A549 (cell line): Measurements from ENCODE around the gene PORCN. TPM values are rescaled to one million over a fixed set of nuclear protein-coding genes. Genes with fewer than 3 reads are reported as not detected.
A peak's percentile ranks its signal among the peaks of the same experiment; 100 is the strongest.

Source experiments
- ATAC-seq, 2 experiments: fragments of 200-7000 bp in 1 of 2; fragments of >200 bp in 1 of 2; cut with Nextera tagmentation in 1 of 2; cut with Tn5 transposase in 1 of 2; 3 replicates each; pipeline versions ENCODE4 v1.8.0 to v1.9.1; 2018 to 2020; ENCODE audit warnings: mild to moderate bottlenecking in 1 of 2, moderate library complexity in 1 of 2
- CTCF ChIA-PET: fragments of 300-600 bp; sonication (Branson Sonifier 250); formaldehyde crosslinking; extraction: SDS; loops from one replicate; lab custom pipeline; 2021; ENCODE audit warnings: antibody characterized with exemption, inconsistent platforms; lab: Yijun Ruan, JAX
- POLR2A ChIA-PET: fragments of 350-600 bp; formaldehyde crosslinking; extraction: SDS; loops from one replicate; lab custom pipeline; 2021; ENCODE audit warnings: antibody characterized with exemption, inconsistent platforms; lab: Yijun Ruan, JAX
- DNase-seq, 2 experiments: peaks; one replicate each; pipeline versions ENCODE4 v3.0.0 to v3.0.0-alpha.2; 2011 to 2016; ENCODE audit warnings: low read depth in 1 of 2, low spot score in 1 of 2
- FAIRE-seq: peaks from 2 replicates; lab custom pipeline; 2011; peaks lifted over from hg19 to GRCh38; lab: Jason Lieb, UNC
- H3K27ac ChIP-seq, 2 experiments: fragments of >200 bp; sonication (Bioruptor Twin); formaldehyde crosslinking; 3 replicates each; pipeline ENCODE4 v1.5.1; 2016 to 2017
- H3K4me1 ChIP-seq: fragments of >200 bp; sonication (Bioruptor Twin); formaldehyde crosslinking; 3 replicates; pipeline ENCODE4 v1.6.1; 2016
- H3K4me2 ChIP-seq: fragments of >200 bp; sonication (Bioruptor Twin); formaldehyde crosslinking; 3 replicates; pipeline ENCODE4 v1.6.1; 2016
- H3K4me3 ChIP-seq: fragments of >200 bp; sonication (Bioruptor Twin); formaldehyde crosslinking; 3 replicates; pipeline ENCODE4 v1.5.1; 2016
- H3K9me3 ChIP-seq: fragments of >200 bp; sonication (Bioruptor Twin); formaldehyde crosslinking; 3 replicates; pipeline ENCODE4 v1.6.1; 2016
- ATOH8 ChIP-seq: fragments of 250-450 bp; sonication (Bioruptor Pico); IDR thresholded peaks from 2 replicates; pipeline ENCODE4 v1.5.0; 2020; ENCODE audit warnings: low read depth, mild to moderate bottlenecking, moderate library complexity
- BCL3 ChIP-seq: fragments of >200 bp; sonication (Bioruptor Twin); formaldehyde crosslinking; IDR thresholded peaks from 3 replicates; pipeline ENCODE4 v1.6.1; 2016
- CEBPB ChIP-seq, 2 experiments: fragments of >200 bp in 1 of 2; sonication (Bioruptor Twin) in 1 of 2; formaldehyde crosslinking in 1 of 2; IDR thresholded peaks; 2 replicates each; pipeline ENCODE4 v1.6.1; 2012 to 2016
- CTCF ChIP-seq: fragments of >200 bp; sonication (Bioruptor Twin); formaldehyde crosslinking; IDR thresholded peaks from 3 replicates; pipeline ENCODE4 v1.5.1; 2016
- EHF ChIP-seq: fragments of 250-450 bp; sonication (Bioruptor Pico); IDR thresholded peaks from 2 replicates; pipeline ENCODE4 v1.5.0; 2020; ENCODE audit warnings: mild to moderate bottlenecking
- EHMT2 ChIP-seq: fragments of 200-600 bp; sonication (generic); IDR thresholded peaks from 2 replicates; pipeline ENCODE4 v1.6.1; 2016; ENCODE audit warnings: antibody characterized with exemption, low read depth, mild to moderate bottlenecking, moderate library complexity
- EP300 ChIP-seq, 2 experiments: fragments of >200 bp; sonication (Bioruptor Twin); formaldehyde crosslinking; IDR thresholded peaks; 2 replicates in 1 of 2; 3 replicates in 1 of 2; pipeline ENCODE4 v1.6.1; 2016 to 2017
- FOXS1 ChIP-seq: fragments of 250-450 bp; sonication (Bioruptor Pico); IDR thresholded peaks from 2 replicates; pipeline ENCODE4 v1.5.0; 2020; ENCODE audit warnings: mild to moderate bottlenecking, moderate library complexity
- HEYL ChIP-seq: fragments of 250-450 bp; sonication (Bioruptor Pico); IDR thresholded peaks from 2 replicates; pipeline ENCODE4 v1.8.0; 2021; ENCODE audit warnings: mild to moderate bottlenecking, moderate library complexity
- JUNB ChIP-seq: fragments of >200 bp; sonication (Bioruptor Twin); formaldehyde crosslinking; IDR thresholded peaks from 2 replicates; pipeline ENCODE4 v1.6.1; 2016
- KDM1A ChIP-seq: fragments of 200-600 bp; sonication (generic); IDR thresholded peaks from 2 replicates; pipeline ENCODE4 v1.6.1; 2016; ENCODE audit warnings: low read depth, mild to moderate bottlenecking
- MAFK ChIP-seq: fragments of 450-650 bp; IDR thresholded peaks from 2 replicates; pipeline ENCODE4 v1.6.1; 2014; ENCODE audit not compliant: partially characterized antibody
- MAX ChIP-seq: IDR thresholded peaks from 2 replicates; pipeline ENCODE4 v1.6.1; 2012
- NPAS2 ChIP-seq: fragments of 250-450 bp; sonication (Bioruptor Pico); IDR thresholded peaks from 2 replicates; pipeline ENCODE4 v1.8.0; 2022; ENCODE audit warnings: mild to moderate bottlenecking, moderate library complexity, borderline replicate concordance
- PHF8 ChIP-seq: fragments of 200-600 bp; sonication (generic); IDR thresholded peaks from 2 replicates; pipeline ENCODE4 v1.6.1; 2016; ENCODE audit warnings: low read depth, mild to moderate bottlenecking, antibody characterized with exemption, moderate library complexity, borderline replicate concordance
- POLR2A ChIP-seq: IDR thresholded peaks from 2 replicates; pipeline ENCODE4 v1.6.1; 2012; ENCODE audit warnings: mild to moderate bottlenecking, low read length
- RAD21 ChIP-seq, 2 experiments: fragments of >200 bp in 1 of 2; sonication (Bioruptor Twin) in 1 of 2; formaldehyde crosslinking in 1 of 2; IDR thresholded peaks in 1 of 2; conservative IDR thresholded peaks in 1 of 2; 2 replicates in 1 of 2; 3 replicates in 1 of 2; pipeline ENCODE4 v1.6.1; 2012 to 2018; ENCODE audit warnings: inconsistent platforms in 1 of 2
- RCOR1 ChIP-seq: fragments of 150-350 bp; IDR thresholded peaks from 2 replicates; pipeline ENCODE4 v1.6.1; 2014; ENCODE audit warnings: antibody characterized with exemption, low read length, low read depth
- RFX5 ChIP-seq: fragments of 450-650 bp; IDR thresholded peaks from 2 replicates; pipeline ENCODE4 v1.7.1; 2014; ENCODE audit warnings: antibody characterized with exemption, mild to moderate bottlenecking, moderate library complexity
- RNF2 ChIP-seq: fragments of 200-600 bp; sonication (generic); IDR thresholded peaks from 2 replicates; pipeline ENCODE4 v1.6.1; 2016; ENCODE audit warnings: low read depth, mild to moderate bottlenecking, antibody characterized with exemption, moderate library complexity, borderline replicate concordance
- TP53 ChIP-seq: fragments of 250-450 bp; sonication (Bioruptor Pico); IDR thresholded peaks from 2 replicates; pipeline ENCODE4 v1.5.0; 2021; ENCODE audit warnings: mild to moderate bottlenecking, moderate library complexity
- ZSCAN20 ChIP-seq: fragments of 250-450 bp; sonication (Bioruptor Pico); IDR thresholded peaks from 2 replicates; pipeline ENCODE4 v1.8.0; 2022; ENCODE audit warnings: mild to moderate bottlenecking, moderate library complexity
- WGBS: methylation state at CpG from one replicate; pipeline ENCODE4 v1.1.6; 2017; ENCODE audit errors: missing lambda C conversion rate; 5-methylcytosine and 5-hydroxymethylcytosine counted together
- polyA plus RNA-seq, 4 experiments: library from polyadenylated mRNA; depleted of rRNA in 3 of 4; stranded (reverse); fragments of >200 nt; fragmentation: RNase III in 1 of 4; extraction: RNeasy Plus Mini Kit Qiagen cat#74134 plus additional on column Dnase treatment in 1 of 4; gene quantifications; 2 replicates in 3 of 4; 3 replicates in 1 of 4; pipeline ENCODE4 v1.2.3, GENCODE V29; 2011 to 2017

Gene PORCN
- polyA plus RNA-seq, 2 of the 4 experiments (the other 2 are of a cell fraction), result 9.4 to 18.6 TPM

GRCh38 chrX:48539345-48540027, 30.7 kb downstream of the PORCN start, which contains the start of gene TBC1D25 (continued):
- TF ChIP-seq BCL3 (0 out of 3 replicates have a peak, but pooled peaks have one; percentile 21), POLR2A (peak; percentile 21; the same call in 1 of the 2 replicates), RAD21 (conservative IDR thresholded peaks at IDR 0.05 in 1 of 2, IDR thresholded peaks at IDR 0.05 in 1 of 2) (peak; percentile 9 to 33; a peak in 2 of 5 replicates), EP300 (IDR thresholded peaks at IDR 0.05) (no peak), CTCF (peak; percentile 34; the same call in 2 of the 3 replicates), MAX (peak; percentile 79), EHMT2 (no peak), CEBPB (IDR thresholded peaks at IDR 0.05) (peak in 1 of 2 experiments; percentile 53; a peak in 1 of 4 replicates), ATOH8 (CRISPR knock-in tag) (no peak), ZSCAN20 (CRISPR knock-in tag) (no peak), TP53 (CRISPR knock-in tag) (no peak), RCOR1 (no peak), RFX5 (no peak), PHF8 (peak; percentile 60; the same call in 1 of the 2 replicates)

GRCh38 chrX:48540028-48540375, 31.2 kb downstream of the PORCN start:
- CTCF ChIA-PET, result interaction anchor here (0.8 to 3.0 kb wide), 7 partner anchors 10 to 458 kb away, joined by 3 to 12 read pairs (median 5); no protein-coding TSS in a partner anchor
- Histone ChIP-seq H3K4me2 (peak overlapping the region; percentile 95), H3K4me3 (peak overlapping the region; percentile 83), H3K27ac (peak overlapping the region; percentile 85 to 93), H3K9me3 (no peaks in the 10 kb centered on the region), H3K4me1 (peaks cover 9% of the 10 kb centered on the region)
- ATAC-seq (peak; percentile 80 to 81), DNase-seq (peak in 1 of 2 experiments; percentile 55), FAIRE-seq (no peak)
- TF ChIP-seq CTCF, result no peak
- no peak for TF ChIP-seq HEYL (CRISPR knock-in tag)
- TF ChIP-seq JUNB, result no peak
- no peak for TF ChIP-seq RNF2
- TF ChIP-seq CEBPB (IDR thresholded peaks at IDR 0.05), result no peak
- TF ChIP-seq FOXS1 (CRISPR knock-in tag), result no peak
- no peak for TF ChIP-seq EHF (CRISPR knock-in tag)
- TF ChIP-seq NPAS2 (CRISPR knock-in tag), result no peak
- no peak for TF ChIP-seq KDM1A
- no peak for TF ChIP-seq BCL3
- no peak for TF ChIP-seq MAFK
- WGBS, result 2% methylated on average over 11 of the region's 12 CpGs
- POLR2A ChIA-PET, result interaction anchor here (0.6 to 1.6 kb wide), 7 partner anchors 9 to 1307 kb away, joined by 3 to 14 read pairs (median 5); partner anchors contain the start of genes RBM3 and USP11
